Upper lobe of right lung (tissue), 1 donor: ENCODE results near the gene TFF2. TPM values are rescaled to one million over a fixed set of nuclear protein-coding genes. Genes with fewer than 3 reads are reported as not detected.

Experiments
- ATAC-seq: fragments of 200-7000 bp; cut with Tn5 transposase; one replicate; pipeline ENCODE4 v1.9.1; 2020; ENCODE audit warnings: mild to moderate bottlenecking, moderate library complexity
- DNase-seq: peaks from one replicate; pipeline ENCODE4 v3.0.0-alpha.2; 2020
- H3K27ac ChIP-seq: fragments of 200-600 bp; one replicate; pipeline ENCODE4 v1.8.0; 2022
- H3K27me3 ChIP-seq: fragments of 200-600 bp; one replicate; pipeline ENCODE4 v1.8.0; 2022; ENCODE audit warnings: mild to moderate bottlenecking
- H3K36me3 ChIP-seq: fragments of 200-600 bp; one replicate; pipeline ENCODE4 v1.8.0; 2022
- H3K4me1 ChIP-seq: fragments of 200-600 bp; one replicate; pipeline ENCODE4 v1.8.0; 2022
- H3K4me3 ChIP-seq: fragments of 200-600 bp; one replicate; pipeline ENCODE4 v1.8.0; 2022; ENCODE audit warnings: mild to moderate bottlenecking
- H3K9me3 ChIP-seq: fragments of 200-600 bp; one replicate; pipeline ENCODE4 v1.8.0; 2022
- intact Hi-C: fragments of 100-400 bp; cut with DNase I; formaldehyde crosslinking; loops from one replicate; pipeline ENCODE4 v1.11.0; 2022
- total RNA-seq: library from RNA; stranded (reverse); fragmentation: NEBNext Ultra II Directional; extraction: Animal tissue kit (Norgen Biotek cat#: 25700); gene quantifications from one replicate; pipeline ENCODE4 v1.2.1, GENCODE V29; 2021
- TF ChIP-seq, protein P1 (sequence below): fragments of 200-600 bp; IDR thresholded peaks from one replicate; pipeline ENCODE4 v1.8.0; 2022; ENCODE audit warnings: antibody characterized with exemption
- donor health status: DM: no; HTN: yes; CAD: no; lungs with severe emphysema.

TFF2 gene
- total RNA-seq, 1 donor from 2014 or later = not detected

- no peak for DNase-seq
- no peak overlapping the region for H3K27ac ChIP-seq
- no peaks in the 10 kb centered on the region for H3K9me3 ChIP-seq
- no peak for ATAC-seq
- TF ChIP-seq, protein P1, sequence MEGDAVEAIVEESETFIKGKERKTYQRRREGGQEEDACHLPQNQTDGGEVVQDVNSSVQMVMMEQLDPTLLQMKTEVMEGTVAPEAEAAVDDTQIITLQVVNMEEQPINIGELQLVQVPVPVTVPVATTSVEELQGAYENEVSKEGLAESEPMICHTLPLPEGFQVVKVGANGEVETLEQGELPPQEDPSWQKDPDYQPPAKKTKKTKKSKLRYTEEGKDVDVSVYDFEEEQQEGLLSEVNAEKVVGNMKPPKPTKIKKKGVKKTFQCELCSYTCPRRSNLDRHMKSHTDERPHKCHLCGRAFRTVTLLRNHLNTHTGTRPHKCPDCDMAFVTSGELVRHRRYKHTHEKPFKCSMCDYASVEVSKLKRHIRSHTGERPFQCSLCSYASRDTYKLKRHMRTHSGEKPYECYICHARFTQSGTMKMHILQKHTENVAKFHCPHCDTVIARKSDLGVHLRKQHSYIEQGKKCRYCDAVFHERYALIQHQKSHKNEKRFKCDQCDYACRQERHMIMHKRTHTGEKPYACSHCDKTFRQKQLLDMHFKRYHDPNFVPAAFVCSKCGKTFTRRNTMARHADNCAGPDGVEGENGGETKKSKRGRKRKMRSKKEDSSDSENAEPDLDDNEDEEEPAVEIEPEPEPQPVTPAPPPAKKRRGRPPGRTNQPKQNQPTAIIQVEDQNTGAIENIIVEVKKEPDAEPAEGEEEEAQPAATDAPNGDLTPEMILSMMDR = no peak
- H3K36me3 ChIP-seq = no peaks in the 10 kb centered on the region
- intact Hi-C loops = no loop called here
- H3K4me3 ChIP-seq = no peak overlapping the region
- H3K27me3 ChIP-seq = no peaks in the 10 kb centered on the region
- H3K4me1 ChIP-seq = no peaks in the 10 kb centered on the region
Measured at GRCh38 chr21:42369821-42370220, 19.0 kb upstream of the TFF2 start.

DNA sequence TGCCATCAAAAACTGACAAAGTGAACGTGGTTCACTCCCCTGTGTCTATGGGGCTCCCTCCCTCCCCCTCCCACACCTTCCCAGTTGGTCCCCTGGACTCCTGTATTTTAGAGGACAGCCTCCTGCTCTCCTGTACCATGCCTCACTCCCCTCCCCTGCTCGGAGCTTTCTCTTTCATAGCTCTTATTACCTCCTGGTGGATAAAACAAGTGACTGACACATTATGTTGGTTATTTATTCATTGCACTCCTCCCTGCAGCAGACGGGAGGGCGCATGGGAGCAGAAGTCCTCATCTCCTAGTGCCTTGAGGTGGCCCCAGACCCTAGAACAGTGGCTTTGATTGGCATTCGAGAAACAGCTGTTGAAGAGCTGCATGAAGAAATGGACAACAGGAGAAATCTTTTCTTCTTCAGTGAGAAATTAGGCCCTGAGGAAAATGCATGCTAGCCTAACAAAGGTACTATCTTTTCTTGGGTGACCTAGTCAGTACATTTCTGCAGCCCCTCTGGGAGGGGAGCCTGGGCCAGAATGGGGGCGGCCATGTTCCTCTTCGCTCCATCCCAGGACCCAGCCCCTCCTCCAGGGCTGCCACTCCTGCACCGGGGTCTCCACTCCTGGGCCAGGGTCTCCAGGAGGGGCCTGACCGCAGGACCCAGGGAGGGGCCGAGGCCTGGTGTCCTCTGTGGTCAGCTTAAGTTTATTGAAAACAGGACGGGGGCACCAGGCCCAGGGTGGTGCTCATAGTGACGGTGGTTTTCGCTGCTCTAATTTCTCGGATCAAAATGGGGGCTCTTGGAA lies 16.8 kb upstream of the TFF2 start:
- Histone ChIP-seq H3K27ac (no peak overlapping the region), H3K4me3 (no peak overlapping the region), H3K36me3 (no peaks in the 10 kb centered on the region), H3K27me3 (peaks cover 9% of the 10 kb centered on the region), H3K4me1 (no peaks in the 10 kb centered on the region), H3K9me3 (no peaks in the 10 kb centered on the region)
- intact Hi-C loops = no loop called here
- ATAC-seq = no peak
- TF ChIP-seq, protein P1 = no peak
- no peak for DNase-seq

- TF ChIP-seq, protein P1 = no peak
- intact Hi-C loops = no loop called here
- H3K36me3 ChIP-seq = no peaks in the 10 kb centered on the region
- H3K27me3 ChIP-seq = peaks cover 9% of the 10 kb centered on the region
- H3K4me3 ChIP-seq = no peak within 1 kb of the TSS
- H3K4me1 ChIP-seq = no peaks in the 10 kb centered on the region
- ATAC-seq = peak; percentile 8
- no peaks in the 10 kb centered on the region for H3K9me3 ChIP-seq
- DNase-seq = no peak
- H3K27ac ChIP-seq = no peak within 1 kb of the TSS
Measured at GRCh38 chr21:42366292-42367010, 15.7 kb upstream of the TFF2 start, which contains the start of gene TFF1. Gene TFF1 (minus strand): TSS chr21:42366535. CDS start chr21:42366495, 40 bp downstream.

- no peak overlapping the region for H3K4me3 ChIP-seq
- H3K27me3 ChIP-seq = peaks cover 9% of the 10 kb centered on the region
- H3K4me1 ChIP-seq = no peaks in the 10 kb centered on the region
- intact Hi-C loops = no loop called here
- H3K27ac ChIP-seq = no peak overlapping the region
- DNase-seq (no peak), ATAC-seq (no peak)
- H3K9me3 ChIP-seq = no peaks in the 10 kb centered on the region
- TF ChIP-seq, protein P1 = no peak
- no peaks in the 10 kb centered on the region for H3K36me3 ChIP-seq
Measured at GRCh38 chr21:42365770-42366169, 15.0 kb upstream of the TFF2 start.

- no peak overlapping the region for H3K4me3 ChIP-seq
- ATAC-seq = no peak
- DNase-seq = no peak
- H3K36me3 ChIP-seq = no peaks in the 10 kb centered on the region
- intact Hi-C loops = no loop called here
- no peaks in the 10 kb centered on the region for H3K4me1 ChIP-seq
- no peaks in the 10 kb centered on the region for H3K9me3 ChIP-seq
- TF ChIP-seq, protein P1 = no peak
- peaks cover 9% of the 10 kb centered on the region for H3K27me3 ChIP-seq
- no peak overlapping the region for H3K27ac ChIP-seq
Measured at GRCh38 chr21:42364304-42364865, 13.6 kb upstream of the TFF2 start.
